ENCODE measurements around the gene SEZ6L2. TPM values are rescaled to one million over a fixed set of nuclear protein-coding genes. Genes with fewer than 3 reads are reported as not detected.
A peak's percentile ranks its signal among the peaks of the same experiment; 100 is the strongest.
"Not testable (repeated sequence)": the region's sequence is repeated elsewhere in the genome, so short reads cannot be mapped to it uniquely, and the experiment has no call there.

Gene SEZ6L2
- total RNA-seq, 1 donor from 2014 or later = 43.2 TPM

GRCh38 chr16:29858149-29858849 lies 41.1 kb downstream of the SEZ6L2 start:
- FAIRE-seq = no peak
- DNase-seq (ENCODE audit: low spot score in 2 of 2) = no peak

- no peak for FAIRE-seq
- no peak for DNase-seq (ENCODE audit: low spot score in 2 of 2)
These were observed 42.1 kb downstream of the SEZ6L2 start for GRCh38 chr16:29857133-29857760.

DNA sequence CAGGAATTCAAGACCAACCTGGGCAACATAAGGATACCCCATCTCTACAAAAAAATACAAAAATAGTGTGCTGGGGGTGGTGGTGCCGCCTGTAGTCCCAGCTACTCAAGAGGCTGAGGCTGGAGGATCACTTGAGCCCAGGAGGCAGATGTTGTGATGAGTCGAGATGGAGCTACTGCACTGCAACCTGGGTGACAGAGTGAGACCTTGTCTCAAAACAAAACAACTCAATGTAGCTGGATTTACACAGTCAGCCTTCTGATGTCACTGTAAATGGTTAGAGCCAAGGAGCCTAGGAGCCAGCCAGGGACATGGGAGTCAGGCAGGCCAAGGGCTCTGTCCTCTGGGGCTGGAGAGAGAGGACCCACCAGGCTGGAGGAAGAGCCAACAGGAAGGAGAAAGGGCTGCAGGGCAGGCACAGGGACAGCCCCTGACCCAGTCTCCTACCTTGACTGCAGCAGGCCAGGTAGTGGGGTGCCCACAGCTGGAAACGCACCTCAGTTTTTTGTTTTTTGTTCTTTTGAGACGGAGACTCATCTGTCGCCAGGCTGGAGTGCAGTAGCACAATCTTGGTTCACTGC lies 44.7 kb downstream of the SEZ6L2 start:
- FAIRE-seq (no peak), DNase-seq (ENCODE audit: low spot score in 2 of 2) (no peak)

- no peak for FAIRE-seq
- DNase-seq (ENCODE audit: low spot score in 2 of 2) = no peak
These were observed 46.7 kb downstream of the SEZ6L2 start for GRCh38 chr16:29852654-29853053.

DNA sequence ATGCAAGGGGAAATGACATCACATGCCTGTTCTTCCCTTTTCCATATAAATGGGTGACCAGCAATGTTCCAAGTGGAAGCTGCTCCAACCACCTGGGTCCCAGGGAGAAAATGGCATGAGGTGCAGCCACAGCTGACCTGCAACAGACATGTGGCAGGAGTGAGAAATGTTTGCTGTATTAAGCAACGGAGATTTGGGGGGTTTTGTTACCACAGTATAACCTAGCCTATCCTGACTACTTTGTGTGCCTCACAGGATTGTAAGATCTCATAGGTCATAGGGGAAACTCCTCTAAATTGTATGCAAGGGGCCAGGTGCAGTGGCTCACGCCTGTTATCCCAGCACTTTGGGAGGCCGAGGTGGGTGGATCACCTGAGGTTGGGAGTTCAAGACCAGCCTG lies 48.4 kb downstream of the SEZ6L2 start:
- no peak for DNase-seq (ENCODE audit: low spot score in 2 of 2)
- FAIRE-seq = no peak

DNA sequence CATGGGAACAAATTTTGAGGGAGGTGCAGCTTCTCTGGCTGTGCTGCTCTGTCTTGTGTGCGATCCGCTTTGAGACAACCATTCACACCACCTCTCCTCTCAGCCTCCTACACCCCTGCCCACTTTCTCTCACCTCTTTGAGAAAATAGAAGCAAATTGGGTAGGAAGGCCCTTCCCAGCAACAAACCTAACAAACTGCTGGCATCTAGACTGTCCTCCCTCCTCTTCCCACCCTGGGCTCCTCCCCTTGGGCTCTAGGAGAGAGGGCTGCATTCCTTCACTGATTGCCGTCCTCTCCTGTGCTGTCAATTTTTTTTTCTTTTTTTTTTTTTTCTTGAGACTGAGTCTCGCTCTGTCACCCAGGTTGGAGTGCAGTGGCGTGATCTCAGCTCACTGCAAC lies 49.8 kb downstream of the SEZ6L2 start:
- no peak for FAIRE-seq
- DNase-seq (ENCODE audit: low spot score in 2 of 2) = no peak

DNA sequence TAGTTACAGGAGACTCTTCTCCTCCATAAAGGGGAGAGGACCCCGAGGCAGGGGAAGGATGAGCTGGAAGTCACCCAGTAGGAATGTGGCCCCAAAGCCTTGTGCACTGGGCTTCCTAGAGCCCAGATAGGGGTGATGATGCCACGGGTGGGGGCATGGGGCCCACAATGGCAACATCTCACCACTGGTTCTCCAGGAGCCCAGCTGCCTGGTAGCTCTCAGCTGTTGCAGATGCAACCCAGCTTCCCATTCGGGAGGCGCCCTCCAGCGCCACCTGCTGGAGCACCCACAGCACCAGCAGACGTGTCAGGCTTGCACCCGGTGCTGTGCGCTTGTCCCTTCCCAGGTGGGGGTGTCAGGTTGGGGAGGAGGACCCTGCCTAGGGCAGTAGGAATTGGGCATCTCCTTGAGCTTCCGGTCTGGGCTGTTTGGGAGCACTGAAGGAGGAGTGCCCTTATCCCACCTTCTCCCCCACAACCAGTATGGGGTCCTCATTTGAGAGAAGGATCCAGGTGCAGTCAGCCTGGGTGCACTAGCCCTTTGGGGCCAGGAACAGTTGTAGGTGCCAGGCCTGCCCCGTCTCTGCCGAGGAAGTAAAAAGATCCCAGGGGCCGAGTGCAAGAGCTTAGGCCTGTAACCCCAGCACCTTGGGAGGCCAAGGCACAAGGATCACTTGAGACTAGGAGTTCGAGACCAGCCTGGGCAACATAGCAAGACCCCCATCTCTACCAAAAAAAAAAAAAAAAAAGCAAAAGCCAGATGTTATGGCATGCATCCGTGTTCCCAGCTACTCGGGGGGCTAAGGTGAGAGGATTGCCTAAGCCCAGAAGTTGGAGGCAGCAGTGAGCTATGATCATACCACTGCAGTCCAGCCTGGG lies 50.7 kb downstream of the SEZ6L2 start:
- FAIRE-seq (no peak), DNase-seq (ENCODE audit: low spot score in 2 of 2) (peak; percentile 54 to 72)

DNA sequence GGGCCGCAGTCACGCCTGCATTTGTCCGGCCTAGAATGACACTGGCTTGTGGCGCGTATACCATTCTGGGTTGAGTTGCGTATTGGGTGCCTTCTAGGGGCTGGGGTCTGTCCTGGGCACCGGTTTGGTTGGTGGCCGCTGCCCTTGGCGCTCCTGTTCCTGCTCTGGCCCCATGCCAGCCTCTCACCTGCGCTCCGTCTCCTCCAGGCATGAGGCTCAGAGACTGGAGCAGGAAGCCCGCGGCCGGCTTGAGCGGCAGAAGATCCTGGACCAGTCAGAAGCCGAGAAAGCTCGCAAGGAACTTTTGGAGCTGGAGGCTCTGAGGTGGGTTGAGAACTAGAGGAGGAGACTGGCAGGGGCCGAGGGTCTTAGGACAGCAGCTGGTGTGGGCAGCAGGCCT lies 53.7 kb downstream of the SEZ6L2 start:
- no peak for FAIRE-seq
- no peak for DNase-seq (ENCODE audit: low spot score in 2 of 2)

- no peak for DNase-seq (ENCODE audit: low spot score in 2 of 2)
- no peak for FAIRE-seq
These were observed 54.6 kb downstream of the SEZ6L2 start for GRCh38 chr16:29844575-29845331.

- DNase-seq (ENCODE audit: low spot score in 2 of 2) (no peak), FAIRE-seq (no peak)
These were observed 55.4 kb downstream of the SEZ6L2 start for GRCh38 chr16:29843931-29844330.

GRCh38 chr16:29842732-29843346 lies 56.5 kb downstream of the SEZ6L2 start:
- DNase-seq (ENCODE audit: low spot score in 2 of 2) (no peak), FAIRE-seq (no peak)

DNA sequence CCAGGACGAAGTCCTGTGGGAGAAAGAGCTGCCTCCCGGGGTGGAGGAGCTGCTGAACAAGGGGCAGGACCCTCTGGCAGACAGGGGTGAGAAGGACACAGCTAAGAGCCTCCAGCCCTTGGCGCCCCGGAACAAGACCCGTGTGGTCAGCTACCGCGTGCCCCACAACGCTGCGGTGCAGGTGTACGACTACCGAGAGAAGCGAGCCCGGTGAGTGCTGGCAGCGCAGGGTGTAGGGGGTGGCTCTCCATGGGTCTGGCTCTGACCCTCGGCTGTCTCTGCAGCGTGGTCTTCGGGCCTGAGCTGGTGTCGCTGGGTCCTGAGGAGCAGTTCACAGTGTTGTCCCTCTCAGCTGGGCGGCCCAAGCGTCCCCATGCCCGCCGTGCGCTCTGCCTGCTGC lies 57.7 kb downstream of the SEZ6L2 start:
- FAIRE-seq (no peak), DNase-seq (ENCODE audit: low spot score in 2 of 2) (no peak)

GRCh38 chr16:29840240-29840639 lies 59.1 kb downstream of the SEZ6L2 start:
- DNase-seq (ENCODE audit: low spot score in 2 of 2) (no peak), FAIRE-seq (no peak)

DNA sequence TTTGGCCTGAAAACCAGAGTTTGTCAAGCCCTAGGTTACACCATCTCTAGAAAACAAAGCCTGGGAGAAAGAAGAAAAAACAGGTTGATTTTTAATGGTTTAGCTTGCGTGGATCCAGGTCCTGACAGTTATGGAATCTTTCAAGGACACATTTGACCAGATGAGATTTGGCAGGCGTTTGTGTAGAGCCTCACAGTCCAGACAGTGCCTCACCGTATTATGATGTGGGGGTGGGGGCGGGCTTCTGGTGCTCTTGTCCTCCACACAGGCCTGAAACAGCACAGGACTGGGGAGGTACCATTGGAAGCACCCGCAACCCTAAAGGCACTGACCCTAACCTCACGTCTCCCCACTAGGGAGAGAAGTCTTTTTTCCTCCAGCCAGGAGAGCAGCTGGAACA lies 59.5 kb downstream of the SEZ6L2 start:
- FAIRE-seq (no peak), DNase-seq (ENCODE audit: low spot score in 2 of 2) (no peak)

DNA sequence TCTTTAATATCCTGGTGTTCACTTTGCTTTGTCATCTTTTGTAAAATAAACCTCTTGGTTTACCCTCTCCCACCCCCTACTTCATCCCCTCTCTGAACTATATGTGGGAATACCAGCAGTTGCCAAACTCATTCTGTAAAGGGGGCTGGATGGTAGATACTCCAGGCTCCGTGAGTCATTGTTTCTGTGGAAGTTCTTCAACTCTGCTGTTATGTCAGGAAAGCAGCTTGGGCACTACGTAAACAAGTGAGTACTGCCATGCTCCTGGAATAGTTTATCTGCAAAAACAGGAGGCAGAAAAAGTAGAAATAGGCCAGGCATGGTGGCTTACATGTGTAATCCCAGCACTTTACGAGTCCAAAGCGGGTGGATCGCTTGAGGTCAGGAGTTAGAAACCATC lies 61.5 kb downstream of the SEZ6L2 start:
- DNase-seq (ENCODE audit: low spot score in 2 of 2) (no peak), FAIRE-seq (no peak)

DNA sequence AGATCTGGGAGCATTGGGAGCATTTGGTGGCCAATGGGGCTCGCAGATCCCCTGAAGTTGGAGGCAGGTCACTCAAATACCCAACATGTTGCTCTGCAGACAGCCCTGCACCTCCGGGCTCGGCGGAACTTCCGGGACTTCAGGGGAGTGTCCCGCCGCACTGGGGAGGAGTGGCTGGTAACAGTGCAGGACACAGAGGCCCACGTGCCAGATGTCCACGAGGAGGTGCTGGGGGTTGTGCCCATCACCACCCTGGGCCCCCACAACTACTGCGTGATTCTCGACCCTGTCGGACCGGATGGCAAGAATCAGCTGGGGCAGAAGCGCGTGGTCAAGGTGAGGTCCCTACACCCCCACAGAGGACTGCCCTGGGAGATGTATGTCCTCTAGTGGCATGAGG lies 62.7 kb downstream of the SEZ6L2 start:
- no peak for FAIRE-seq
- no peak for DNase-seq (ENCODE audit: low spot score in 2 of 2)

GRCh38 chr16:29835926-29836325 lies 63.4 kb downstream of the SEZ6L2 start:
- FAIRE-seq (no peak), DNase-seq (ENCODE audit: low spot score in 2 of 2) (no peak)

GRCh38 chr16:29834079-29834478 lies 65.3 kb downstream of the SEZ6L2 start:
- no peak for FAIRE-seq
- DNase-seq (ENCODE audit: low spot score in 2 of 2) = no peak

DNA sequence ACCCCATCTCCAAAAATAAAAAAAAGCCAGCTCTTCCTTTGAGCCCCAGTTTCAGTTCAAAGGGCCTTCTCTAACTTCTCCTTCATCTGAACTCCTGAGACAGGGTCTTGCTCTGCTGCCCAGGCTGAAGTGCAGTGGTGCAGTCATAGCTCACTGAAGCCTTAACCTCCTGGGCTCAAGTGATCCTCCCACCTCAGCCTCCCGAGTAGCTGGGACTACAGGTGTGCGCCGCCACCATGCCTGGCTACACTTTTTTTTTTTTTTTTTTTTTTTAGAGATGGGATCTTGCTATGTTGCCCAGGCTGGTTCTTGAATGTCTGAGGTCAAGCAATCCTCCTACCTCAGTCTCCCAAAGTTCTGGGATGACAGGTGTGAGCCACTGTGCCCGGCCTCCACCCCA lies 66.1 kb downstream of the SEZ6L2 start:
- not testable (repeated sequence) for FAIRE-seq; DNase-seq (ENCODE audit: low spot score in 2 of 2)

- no peak for FAIRE-seq
- no peak for DNase-seq (ENCODE audit: low spot score in 2 of 2)
These were observed 67.9 kb downstream of the SEZ6L2 start for GRCh38 chr16:29831490-29831889.
